Activated T-cell treated with anti-CD3 and anti-CD28 coated beads for 24 hours (primary cell): ENCODE data around the gene PHLDB3.
"Not testable (repeated sequence)": the region's sequence is repeated elsewhere in the genome, so short reads cannot be mapped to it uniquely, and the experiment has no call there.

Experiments
- DNase-seq: peaks from one replicate; pipeline ENCODE4 v3.0.0-alpha.2; 2020; ENCODE audit warnings: low read depth

Gene PHLDB3

GRCh38 chr19:43504426-43505185 is at the start of gene PHLDB3:
TSS of gene PHLDB3 (minus strand) at chr19:43504746. CDS start at chr19:43504118, 628 bp downstream.
- no peak for DNase-seq

GRCh38 chr19:43553656-43554055 is 49.1 kb upstream of the PHLDB3 start:
- DNase-seq: no peak

GRCh38 chr19:43552616-43553015 is 48.1 kb upstream of the PHLDB3 start:
- no peak for DNase-seq

- no peak for DNase-seq
Observed at GRCh38 chr19:43552198-43552450, 47.6 kb upstream of the PHLDB3 start.

GRCh38 chr19:43551399-43552197 is 47.1 kb upstream of the PHLDB3 start:
- no peak for DNase-seq

GRCh38 chr19:43548706-43549105 is 44.2 kb upstream of the PHLDB3 start:
- no peak for DNase-seq

GRCh38 chr19:43547926-43548325 is 43.4 kb upstream of the PHLDB3 start:
- not testable (repeated sequence) for DNase-seq

- DNase-seq: no peak
Observed at GRCh38 chr19:43546581-43546980, 42.0 kb upstream of the PHLDB3 start.

GRCh38 chr19:43545981-43546380 is 41.4 kb upstream of the PHLDB3 start:
- DNase-seq: no peak

- no peak for DNase-seq
Observed at GRCh38 chr19:43545276-43545675, 40.7 kb upstream of the PHLDB3 start.

GRCh38 chr19:43544077-43544476 is 39.5 kb upstream of the PHLDB3 start:
- no peak for DNase-seq

GRCh38 chr19:43541920-43542650 is 37.5 kb upstream of the PHLDB3 start:
- DNase-seq: no peak

- no peak for DNase-seq
Observed at GRCh38 chr19:43540381-43540780, 35.8 kb upstream of the PHLDB3 start.

- DNase-seq: no peak
Observed at GRCh38 chr19:43538922-43539321, 34.4 kb upstream of the PHLDB3 start.

- no peak for DNase-seq
Observed at GRCh38 chr19:43534816-43535761, 30.5 kb upstream of the PHLDB3 start.

- DNase-seq: no peak
Observed at GRCh38 chr19:43534305-43534815, 29.8 kb upstream of the PHLDB3 start.

GRCh38 chr19:43533546-43534304 is 29.2 kb upstream of the PHLDB3 start:
- peak; percentile 89 for DNase-seq

- DNase-seq: peak; percentile 86
Observed at GRCh38 chr19:43532962-43533545, 28.5 kb upstream of the PHLDB3 start, which contains the start of gene ZNF575. TSS of gene ZNF575 (plus strand) at chr19:43533188. CDS start at chr19:43534423, 1,235 bp downstream.

GRCh38 chr19:43532571-43532961 is 28.0 kb upstream of the PHLDB3 start:
- no peak for DNase-seq
